ENCODE data around the gene WWOX. TPM values are rescaled to one million over a fixed set of nuclear protein-coding genes. Genes with fewer than 3 reads are reported as not detected.

The WWOX gene
- total and polyA plus RNA-seq, 3 experiments from 2014 or later: 17.2 to 18.6 (median 18.2) TPM

GRCh38 chr16:78718141-78718540 lies 618.7 kb downstream of the WWOX start:
- CTCF ChIA-PET: no interaction called here
- Histone ChIP-seq H3K36me3 (ENCODE audit: insufficient read depth, low read length) (no peaks in the 10 kb centered on the region), H3K27me3 (ENCODE audit: insufficient read depth, low read length, poor library complexity, severe bottlenecking) (no peaks in the 10 kb centered on the region), H3K9me3 (ENCODE audit: low read length) (no peaks in the 10 kb centered on the region), H3K27ac (ENCODE audit: low read depth, low read length) (no peak overlapping the region), H3K4me3 (ENCODE audit: low read length) (no peak overlapping the region), H3K4me1 (ENCODE audit: insufficient read depth, low read length) (no peaks in the 10 kb centered on the region)
- no peak overlapping the region for H3K27ac Mint-ChIP-seq
- POLR2A ChIA-PET: no interaction called here
- H3K4me3 Mint-ChIP-seq: no peak overlapping the region
- no peak for DNase-seq
- peaks cover under 1 to 11% (median 1%) of the 10 kb centered on the region in 3 donors for H3K4me1 Mint-ChIP-seq
- H3K36me3 Mint-ChIP-seq: no peaks in the 10 kb centered on the region
- H3K9me3 Mint-ChIP-seq: no peaks in the 10 kb centered on the region
- H3K27me3 Mint-ChIP-seq: no peaks in the 10 kb centered on the region

DNA sequence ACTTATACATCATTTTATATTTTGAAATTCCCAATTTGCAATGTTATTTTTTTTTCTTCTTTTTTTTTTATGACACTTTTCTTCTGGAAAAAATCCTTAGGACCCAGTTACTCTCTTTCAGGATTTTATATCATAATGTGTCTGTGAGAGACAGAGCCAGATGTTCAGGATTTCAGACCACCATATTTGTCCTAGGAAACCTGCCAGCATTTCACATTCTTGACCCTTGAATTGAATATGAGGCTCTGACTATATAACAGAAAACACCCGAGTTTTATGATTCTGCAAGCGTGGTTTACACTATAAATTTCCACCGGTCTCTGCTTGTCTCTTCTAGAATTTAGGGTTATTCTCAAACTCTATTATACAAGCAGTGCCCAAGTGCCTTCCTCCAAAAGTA lies 621.0 kb downstream of the WWOX start:
- CTCF ChIA-PET: interaction anchor here (1.2 kb wide), 1 partner anchor 11 kb away, joined by 3 read pairs; no protein-coding TSS in a partner anchor
- Mint-ChIP-seq H3K36me3 (no peaks in the 10 kb centered on the region), H3K4me1 (peaks cover 2 to 11% (median 6%) of the 10 kb centered on the region in 3 donors)

GRCh38 chr16:78727536-78727935 lies 628.1 kb downstream of the WWOX start:
- Histone ChIP-seq H3K4me1 (ENCODE audit: insufficient read depth, low read length) (no peaks in the 10 kb centered on the region), H3K27me3 (ENCODE audit: insufficient read depth, low read length, poor library complexity, severe bottlenecking) (no peaks in the 10 kb centered on the region), H3K9me3 (ENCODE audit: low read length) (no peaks in the 10 kb centered on the region), H3K27ac (ENCODE audit: low read depth, low read length) (no peak overlapping the region), H3K36me3 (ENCODE audit: insufficient read depth, low read length) (no peaks in the 10 kb centered on the region), H3K4me3 (ENCODE audit: low read length) (no peak overlapping the region)
- H3K4me1 Mint-ChIP-seq: peaks cover 0 to 6% (median 2%) of the 10 kb centered on the region in 3 donors
- ChIA-PET CTCF (no interaction called here), POLR2A (no interaction called here)
- H3K27ac Mint-ChIP-seq: no peak overlapping the region
- H3K36me3 Mint-ChIP-seq: no peaks in the 10 kb centered on the region
- DNase-seq: no peak
- H3K4me3 Mint-ChIP-seq: no peak overlapping the region
- no peaks in the 10 kb centered on the region for H3K9me3 Mint-ChIP-seq
- peaks cover 0 to 2% of the 10 kb centered on the region in 2 donors for H3K27me3 Mint-ChIP-seq

More for the DNA sequence above, 621.0 kb downstream of the WWOX start:
- Mint-ChIP-seq H3K4me3 (no peak overlapping the region), H3K9me3 (no peaks in the 10 kb centered on the region), H3K27me3 (no peaks in the 10 kb centered on the region), H3K27ac (no peak overlapping the region)
- Histone ChIP-seq H3K27ac (ENCODE audit: low read depth, low read length) (no peak overlapping the region), H3K4me1 (ENCODE audit: insufficient read depth, low read length) (no peaks in the 10 kb centered on the region), H3K4me3 (ENCODE audit: low read length) (no peak overlapping the region), H3K9me3 (ENCODE audit: low read length) (no peaks in the 10 kb centered on the region), H3K27me3 (ENCODE audit: insufficient read depth, low read length, poor library complexity, severe bottlenecking) (no peaks in the 10 kb centered on the region), H3K36me3 (ENCODE audit: insufficient read depth, low read length) (no peaks in the 10 kb centered on the region)
- POLR2A ChIA-PET: no interaction called here
- no peak for DNase-seq

DNA sequence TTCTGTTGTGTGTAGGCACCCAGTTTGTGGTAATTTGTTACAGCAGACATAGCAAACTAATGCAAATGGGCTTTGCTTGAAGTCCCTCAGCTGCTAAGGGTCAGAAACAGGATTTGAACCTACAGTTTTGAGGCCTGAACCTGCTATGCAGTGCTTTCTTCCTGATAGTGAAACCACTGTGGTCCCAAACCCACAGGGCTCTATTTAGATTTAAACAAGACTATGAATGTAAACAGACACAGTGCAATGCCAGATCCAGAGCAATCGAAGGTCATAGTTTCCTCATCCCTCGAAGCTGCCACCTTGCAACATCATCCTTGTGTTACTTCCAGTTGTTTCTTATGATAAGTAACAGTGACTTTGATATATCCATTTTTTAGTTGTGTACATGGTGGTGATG lies 630.2 kb downstream of the WWOX start:
- H3K27ac Mint-ChIP-seq: no peak overlapping the region
- Histone ChIP-seq H3K27ac (ENCODE audit: low read depth, low read length) (no peak overlapping the region), H3K36me3 (ENCODE audit: insufficient read depth, low read length) (no peaks in the 10 kb centered on the region), H3K9me3 (ENCODE audit: low read length) (no peaks in the 10 kb centered on the region), H3K4me3 (ENCODE audit: low read length) (no peak overlapping the region), H3K4me1 (ENCODE audit: insufficient read depth, low read length) (no peaks in the 10 kb centered on the region), H3K27me3 (ENCODE audit: insufficient read depth, low read length, poor library complexity, severe bottlenecking) (no peaks in the 10 kb centered on the region)
- no peak for DNase-seq
- no peaks in the 10 kb centered on the region for H3K36me3 Mint-ChIP-seq
- peaks cover 0 to 5% (median 2%) of the 10 kb centered on the region in 3 donors for H3K4me1 Mint-ChIP-seq
- no peak overlapping the region for H3K4me3 Mint-ChIP-seq
- H3K9me3 Mint-ChIP-seq: no peaks in the 10 kb centered on the region
- ChIA-PET CTCF (no interaction called here), POLR2A (no interaction called here)
- peaks cover 0 to 2% of the 10 kb centered on the region in 2 donors for H3K27me3 Mint-ChIP-seq

- CTCF ChIA-PET: interaction anchor here (0.7 to 1.2 kb wide), 2 partner anchors 12 to 27 kb away, joined by 3 read pairs; no protein-coding TSS in a partner anchor
- no peak overlapping the region for H3K27ac ChIP-seq (ENCODE audit: low read depth, low read length)
- Mint-ChIP-seq H3K4me1 (peaks cover 2 to 11% (median 5%) of the 10 kb centered on the region in 3 donors), H3K9me3 (no peaks in the 10 kb centered on the region), H3K4me3 (no peak overlapping the region), H3K27ac (no peak overlapping the region), H3K36me3 (no peaks in the 10 kb centered on the region), H3K27me3 (peaks cover 0 to 2% of the 10 kb centered on the region in 2 donors)
- no peaks in the 10 kb centered on the region for H3K27me3 ChIP-seq (ENCODE audit: insufficient read depth, low read length, poor library complexity, severe bottlenecking)
- POLR2A ChIA-PET: no interaction called here
- H3K36me3 ChIP-seq (ENCODE audit: insufficient read depth, low read length): no peaks in the 10 kb centered on the region
- no peak overlapping the region for H3K4me3 ChIP-seq (ENCODE audit: low read length)
- DNase-seq: no peak
- H3K4me1 ChIP-seq (ENCODE audit: insufficient read depth, low read length): no peaks in the 10 kb centered on the region
- H3K9me3 ChIP-seq (ENCODE audit: low read length): no peaks in the 10 kb centered on the region
These were observed 632.3 kb downstream of the WWOX start for GRCh38 chr16:78731785-78732184.

GRCh38 chr16:78732696-78733095 lies 633.2 kb downstream of the WWOX start:
- CTCF ChIA-PET: no interaction called here
- Mint-ChIP-seq H3K4me1 (peaks cover 2 to 11% (median 5%) of the 10 kb centered on the region in 3 donors), H3K27ac (no peak overlapping the region), H3K27me3 (peaks cover 0 to 1% of the 10 kb centered on the region in 2 donors), H3K4me3 (no peak overlapping the region), H3K9me3 (no peaks in the 10 kb centered on the region), H3K36me3 (no peaks in the 10 kb centered on the region)
- H3K27ac ChIP-seq (ENCODE audit: low read depth, low read length): no peak overlapping the region
- no peak for DNase-seq
- no peaks in the 10 kb centered on the region for H3K4me1 ChIP-seq (ENCODE audit: insufficient read depth, low read length)
- no peak overlapping the region for H3K4me3 ChIP-seq (ENCODE audit: low read length)
- POLR2A ChIA-PET: no interaction called here
- H3K36me3 ChIP-seq (ENCODE audit: insufficient read depth, low read length): no peaks in the 10 kb centered on the region
- no peaks in the 10 kb centered on the region for H3K27me3 ChIP-seq (ENCODE audit: insufficient read depth, low read length, poor library complexity, severe bottlenecking)
- no peaks in the 10 kb centered on the region for H3K9me3 ChIP-seq (ENCODE audit: low read length)

- H3K4me3 ChIP-seq (ENCODE audit: low read length): no peak overlapping the region
- Mint-ChIP-seq H3K4me3 (no peak overlapping the region), H3K9me3 (no peaks in the 10 kb centered on the region), H3K36me3 (no peaks in the 10 kb centered on the region), H3K4me1 (peaks cover 2 to 11% (median 6%) of the 10 kb centered on the region in 3 donors), H3K27me3 (peaks cover 0 to 3% of the 10 kb centered on the region in 2 donors), H3K27ac (peak overlapping the region in 1 of 8 donors; percentile 90)
- H3K9me3 ChIP-seq (ENCODE audit: low read length): no peaks in the 10 kb centered on the region
- H3K4me1 ChIP-seq (ENCODE audit: insufficient read depth, low read length): no peaks in the 10 kb centered on the region
- H3K27me3 ChIP-seq (ENCODE audit: insufficient read depth, low read length, poor library complexity, severe bottlenecking): no peaks in the 10 kb centered on the region
- DNase-seq: no peak
- no peak overlapping the region for H3K27ac ChIP-seq (ENCODE audit: low read depth, low read length)
- ChIA-PET POLR2A (no interaction called here), CTCF (no interaction called here)
- H3K36me3 ChIP-seq (ENCODE audit: insufficient read depth, low read length): no peaks in the 10 kb centered on the region
These were observed 635.9 kb downstream of the WWOX start for GRCh38 chr16:78735337-78735736.

DNA sequence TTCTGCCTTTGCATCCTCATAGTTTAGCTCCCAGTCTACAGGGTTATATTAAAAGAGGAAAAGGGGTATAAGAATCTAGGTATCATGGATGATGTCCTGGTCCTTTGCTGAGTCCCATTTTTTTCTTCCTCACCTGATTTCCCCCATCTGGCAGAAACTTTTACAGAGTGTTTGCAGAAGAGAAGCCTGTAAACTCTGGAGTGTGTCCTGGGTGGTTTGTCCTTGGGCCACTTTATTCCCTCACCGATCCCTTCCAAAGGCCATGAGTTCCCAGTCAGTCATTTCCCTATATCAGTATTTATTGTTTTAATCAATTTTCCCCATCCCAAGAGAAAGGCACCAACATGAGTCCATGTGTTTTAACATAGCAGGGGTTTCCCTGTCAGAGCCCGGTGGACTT lies 638.2 kb downstream of the WWOX start:
- peaks cover 14 to 34% (median 29%) of the 10 kb centered on the region in 3 donors for H3K4me1 Mint-ChIP-seq
- no peaks in the 10 kb centered on the region for H3K27me3 ChIP-seq (ENCODE audit: insufficient read depth, low read length, poor library complexity, severe bottlenecking)
- peaks cover 0 to 2% of the 10 kb centered on the region in 2 donors for H3K27me3 Mint-ChIP-seq
- no peak for DNase-seq
- H3K27ac Mint-ChIP-seq: peak overlapping the region in 1 of 8 donors; percentile 32
- no peaks in the 10 kb centered on the region for H3K9me3 Mint-ChIP-seq
- H3K4me3 ChIP-seq (ENCODE audit: low read length): no peak overlapping the region
- H3K4me1 ChIP-seq (ENCODE audit: insufficient read depth, low read length): peaks cover 7% of the 10 kb centered on the region
- ChIA-PET CTCF (interaction anchor here (1.8 kb wide), 1 partner anchor 33 kb away, joined by 4 read pairs; no protein-coding TSS in a partner anchor), POLR2A (no interaction called here)
- H3K9me3 ChIP-seq (ENCODE audit: low read length): no peaks in the 10 kb centered on the region
- H3K36me3 Mint-ChIP-seq: no peaks in the 10 kb centered on the region
- no peak overlapping the region for H3K4me3 Mint-ChIP-seq
- no peaks in the 10 kb centered on the region for H3K36me3 ChIP-seq (ENCODE audit: insufficient read depth, low read length)
- H3K27ac ChIP-seq (ENCODE audit: low read depth, low read length): no peak overlapping the region
